ENCODE results near the gene SYTL2.

The SYTL2 gene

GRCh38 chr11:85767246-85767945 is 43.5 kb downstream of the SYTL2 start:
- DNase-seq, result no peak
- no peak overlapping the region for H3K27ac ChIP-seq (ENCODE audit: insufficient read depth, low read length, poor library complexity, severe bottlenecking)
- H3K4me1 ChIP-seq (ENCODE audit: control insufficient read depth, insufficient read depth, low read length, poor library complexity, severe bottlenecking), result no peaks in the 10 kb centered on the region
- no peaks in the 10 kb centered on the region for H3K9me3 ChIP-seq (ENCODE audit: control insufficient read depth, low read length)
- H3K36me3 ChIP-seq (ENCODE audit: control insufficient read depth, insufficient read depth, low read length), result no peaks in the 10 kb centered on the region
- no peak overlapping the region for H3K4me3 ChIP-seq (ENCODE audit: insufficient read depth, low read depth, low read length, poor library complexity, severe bottlenecking)
- H3K27me3 ChIP-seq (replicated peaks; ENCODE audit: control insufficient read depth, insufficient read depth, low read length, poor library complexity, severe bottlenecking), result no peaks in the 10 kb centered on the region

GRCh38 chr11:85766721-85767161 is 44.2 kb downstream of the SYTL2 start:
- Histone ChIP-seq H3K4me3 (ENCODE audit: insufficient read depth, low read depth, low read length, poor library complexity, severe bottlenecking) (no peak overlapping the region), H3K36me3 (ENCODE audit: control insufficient read depth, insufficient read depth, low read length) (no peaks in the 10 kb centered on the region)
- no peak for DNase-seq

GRCh38 chr11:85764796-85765195 is 46.1 kb downstream of the SYTL2 start:
- Histone ChIP-seq H3K27ac (ENCODE audit: insufficient read depth, low read length, poor library complexity, severe bottlenecking) (no peak overlapping the region), H3K4me3 (ENCODE audit: insufficient read depth, low read depth, low read length, poor library complexity, severe bottlenecking) (no peak overlapping the region), H3K36me3 (ENCODE audit: control insufficient read depth, insufficient read depth, low read length) (no peaks in the 10 kb centered on the region), H3K27me3 (replicated peaks; ENCODE audit: control insufficient read depth, insufficient read depth, low read length, poor library complexity, severe bottlenecking) (no peaks in the 10 kb centered on the region), H3K4me1 (ENCODE audit: control insufficient read depth, insufficient read depth, low read length, poor library complexity, severe bottlenecking) (no peaks in the 10 kb centered on the region), H3K9me3 (ENCODE audit: control insufficient read depth, low read length) (no peaks in the 10 kb centered on the region)
- DNase-seq, result no peak

More at GRCh38 chr11:85766721-85767161, 44.2 kb downstream of the SYTL2 start:
- H3K9me3 ChIP-seq (ENCODE audit: control insufficient read depth, low read length), result no peaks in the 10 kb centered on the region
- no peaks in the 10 kb centered on the region for H3K27me3 ChIP-seq (replicated peaks; ENCODE audit: control insufficient read depth, insufficient read depth, low read length, poor library complexity, severe bottlenecking)
- H3K27ac ChIP-seq (ENCODE audit: insufficient read depth, low read length, poor library complexity, severe bottlenecking), result no peak overlapping the region
- no peaks in the 10 kb centered on the region for H3K4me1 ChIP-seq (ENCODE audit: control insufficient read depth, insufficient read depth, low read length, poor library complexity, severe bottlenecking)

- Histone ChIP-seq H3K9me3 (ENCODE audit: control insufficient read depth, low read length) (no peaks in the 10 kb centered on the region), H3K36me3 (ENCODE audit: control insufficient read depth, insufficient read depth, low read length) (no peaks in the 10 kb centered on the region), H3K4me3 (ENCODE audit: insufficient read depth, low read depth, low read length, poor library complexity, severe bottlenecking) (no peak overlapping the region), H3K27me3 (replicated peaks; ENCODE audit: control insufficient read depth, insufficient read depth, low read length, poor library complexity, severe bottlenecking) (no peaks in the 10 kb centered on the region), H3K27ac (ENCODE audit: insufficient read depth, low read length, poor library complexity, severe bottlenecking) (no peak overlapping the region), H3K4me1 (ENCODE audit: control insufficient read depth, insufficient read depth, low read length, poor library complexity, severe bottlenecking) (peaks cover 4% of the 10 kb centered on the region)
- DNase-seq, result no peak
Observed at GRCh38 chr11:85762226-85762625, 48.7 kb downstream of the SYTL2 start.

GRCh38 chr11:85759915-85760314 is 51.0 kb downstream of the SYTL2 start:
- Histone ChIP-seq H3K27ac (ENCODE audit: insufficient read depth, low read length, poor library complexity, severe bottlenecking) (no peak overlapping the region), H3K27me3 (replicated peaks; ENCODE audit: control insufficient read depth, insufficient read depth, low read length, poor library complexity, severe bottlenecking) (no peaks in the 10 kb centered on the region), H3K4me1 (ENCODE audit: control insufficient read depth, insufficient read depth, low read length, poor library complexity, severe bottlenecking) (peaks cover 24% of the 10 kb centered on the region), H3K9me3 (ENCODE audit: control insufficient read depth, low read length) (no peaks in the 10 kb centered on the region), H3K4me3 (ENCODE audit: insufficient read depth, low read depth, low read length, poor library complexity, severe bottlenecking) (no peak overlapping the region), H3K36me3 (ENCODE audit: control insufficient read depth, insufficient read depth, low read length) (no peaks in the 10 kb centered on the region)
- no peak for DNase-seq

- Histone ChIP-seq H3K27me3 (replicated peaks; ENCODE audit: control insufficient read depth, insufficient read depth, low read length, poor library complexity, severe bottlenecking) (no peaks in the 10 kb centered on the region), H3K36me3 (ENCODE audit: control insufficient read depth, insufficient read depth, low read length) (no peaks in the 10 kb centered on the region), H3K4me1 (ENCODE audit: control insufficient read depth, insufficient read depth, low read length, poor library complexity, severe bottlenecking) (peaks cover 29% of the 10 kb centered on the region), H3K9me3 (ENCODE audit: control insufficient read depth, low read length) (no peaks in the 10 kb centered on the region), H3K4me3 (ENCODE audit: insufficient read depth, low read depth, low read length, poor library complexity, severe bottlenecking) (no peak overlapping the region), H3K27ac (ENCODE audit: insufficient read depth, low read length, poor library complexity, severe bottlenecking) (no peak overlapping the region)
- DNase-seq, result no peak
Observed at GRCh38 chr11:85758480-85759039, 52.4 kb downstream of the SYTL2 start.

- DNase-seq, result no peak
- no peaks in the 10 kb centered on the region for H3K9me3 ChIP-seq (ENCODE audit: control insufficient read depth, low read length)
- no peak overlapping the region for H3K4me3 ChIP-seq (ENCODE audit: insufficient read depth, low read depth, low read length, poor library complexity, severe bottlenecking)
- H3K27ac ChIP-seq (ENCODE audit: insufficient read depth, low read length, poor library complexity, severe bottlenecking), result no peak overlapping the region
- no peaks in the 10 kb centered on the region for H3K27me3 ChIP-seq (replicated peaks; ENCODE audit: control insufficient read depth, insufficient read depth, low read length, poor library complexity, severe bottlenecking)
- no peaks in the 10 kb centered on the region for H3K36me3 ChIP-seq (ENCODE audit: control insufficient read depth, insufficient read depth, low read length)
- H3K4me1 ChIP-seq (ENCODE audit: control insufficient read depth, insufficient read depth, low read length, poor library complexity, severe bottlenecking), result peaks cover 35% of the 10 kb centered on the region
Observed at GRCh38 chr11:85758026-85758425, 52.9 kb downstream of the SYTL2 start.

GRCh38 chr11:85756401-85757200 is 54.3 kb downstream of the SYTL2 start:
- H3K4me1 ChIP-seq (ENCODE audit: control insufficient read depth, insufficient read depth, low read length, poor library complexity, severe bottlenecking), result peaks cover 45% of the 10 kb centered on the region
- H3K27me3 ChIP-seq (replicated peaks; ENCODE audit: control insufficient read depth, insufficient read depth, low read length, poor library complexity, severe bottlenecking), result no peaks in the 10 kb centered on the region
- H3K36me3 ChIP-seq (ENCODE audit: control insufficient read depth, insufficient read depth, low read length), result no peaks in the 10 kb centered on the region
- no peak overlapping the region for H3K4me3 ChIP-seq (ENCODE audit: insufficient read depth, low read depth, low read length, poor library complexity, severe bottlenecking)
- H3K27ac ChIP-seq (ENCODE audit: insufficient read depth, low read length, poor library complexity, severe bottlenecking), result no peak overlapping the region
- DNase-seq, result peak in 2 of 3 donors; percentile 21 to 35
- no peaks in the 10 kb centered on the region for H3K9me3 ChIP-seq (ENCODE audit: control insufficient read depth, low read length)

GRCh38 chr11:85755701-85756100 is 55.2 kb downstream of the SYTL2 start:
- H3K4me3 ChIP-seq (ENCODE audit: insufficient read depth, low read depth, low read length, poor library complexity, severe bottlenecking), result no peak overlapping the region
- H3K4me1 ChIP-seq (ENCODE audit: control insufficient read depth, insufficient read depth, low read length, poor library complexity, severe bottlenecking), result peaks cover 54% of the 10 kb centered on the region
- H3K9me3 ChIP-seq (ENCODE audit: control insufficient read depth, low read length), result no peaks in the 10 kb centered on the region
- no peaks in the 10 kb centered on the region for H3K36me3 ChIP-seq (ENCODE audit: control insufficient read depth, insufficient read depth, low read length)
- peak overlapping the region; percentile 12 for H3K27ac ChIP-seq (ENCODE audit: insufficient read depth, low read length, poor library complexity, severe bottlenecking)
- no peaks in the 10 kb centered on the region for H3K27me3 ChIP-seq (replicated peaks; ENCODE audit: control insufficient read depth, insufficient read depth, low read length, poor library complexity, severe bottlenecking)
- no peak for DNase-seq

- no peaks in the 10 kb centered on the region for H3K36me3 ChIP-seq (ENCODE audit: control insufficient read depth, insufficient read depth, low read length)
- H3K9me3 ChIP-seq (ENCODE audit: control insufficient read depth, low read length), result no peaks in the 10 kb centered on the region
- no peaks in the 10 kb centered on the region for H3K27me3 ChIP-seq (replicated peaks; ENCODE audit: control insufficient read depth, insufficient read depth, low read length, poor library complexity, severe bottlenecking)
- H3K4me1 ChIP-seq (ENCODE audit: control insufficient read depth, insufficient read depth, low read length, poor library complexity, severe bottlenecking), result peaks cover 58% of the 10 kb centered on the region
- peak overlapping the region; percentile 12 for H3K27ac ChIP-seq (ENCODE audit: insufficient read depth, low read length, poor library complexity, severe bottlenecking)
- no peak overlapping the region for H3K4me3 ChIP-seq (ENCODE audit: insufficient read depth, low read depth, low read length, poor library complexity, severe bottlenecking)
- DNase-seq, result no peak
Observed at GRCh38 chr11:85755285-85755684, 55.7 kb downstream of the SYTL2 start.
